GM12878 (cell line): ENCODE data around the gene PF4V1. TPM values are rescaled to one million over a fixed set of nuclear protein-coding genes. Genes with fewer than 3 reads are reported as not detected.

Experiments used
- JUNB ChIP-seq: IDR thresholded peaks from 2 replicates; pipeline ENCODE4 v1.6.1; 2016; ENCODE audit warnings: antibody characterized with exemption, mild to moderate bottlenecking
- MYC ChIP-seq: IDR thresholded peaks from 2 replicates; pipeline ENCODE4 v1.6.1; 2011; ENCODE audit warnings: mild to moderate bottlenecking, low read length, moderate library complexity, inconsistent platforms; ENCODE audit not compliant: insufficient read depth, insufficient replicate concordance, insufficient read length, severe bottlenecking
- polyA plus RNA-seq, 11 experiments: library from polyadenylated mRNA; depleted of rRNA in 4 of 11; unstranded in 6 of 11; stranded (reverse) in 5 of 11; fragments of >200 nt; fragmentation: Nextera tagmentation in 4 of 11; fragmentation: Illumina TruSeq in 1 of 11; extraction: Ambion mirVana in 4 of 11; extraction: Trizol in 1 of 11; gene quantifications; 1 replicate in 1 of 11; 2 replicates in 10 of 11; pipeline versions ENCODE4 v1.2.1 to v1.2.3, GENCODE V29; 2011 to 2016; ENCODE audit warnings: inconsistent platforms in 2 of 11, missing spikeins in 2 of 11, low read depth in 1 of 11
- total RNA-seq, 4 experiments: library from RNA; depleted of rRNA in 3 of 4; stranded (reverse); fragments of >200 nt in 3 of 4; fragmentation: Illumina TruSeq in 1 of 4; extraction: Trizol in 1 of 4; gene quantifications; 2 replicates each; pipeline versions ENCODE4 v1.2.1 to v1.2.3, GENCODE V29; 2013 to 2021
- TF ChIP-seq, protein P1 (sequence below): fragments of 450-650 bp; IDR thresholded peaks from 2 replicates; pipeline ENCODE4 v1.6.1; 2016; ENCODE audit warnings: mild to moderate bottlenecking
- TF ChIP-seq, protein P2 (sequence below): fragments of 450-650 bp; IDR thresholded peaks from 2 replicates; pipeline ENCODE4 v1.6.1; 2017; ENCODE audit warnings: low read depth, mild to moderate bottlenecking, moderate library complexity
- TF ChIP-seq, protein P3 (sequence below): fragments of 450-650 bp; IDR thresholded peaks from 2 replicates; pipeline ENCODE4 v1.6.1; 2017; ENCODE audit warnings: mild to moderate bottlenecking, moderate library complexity

Gene PF4V1
- total and polyA plus RNA-seq, 10 of the 15 experiments (the other 5 are each of a cell fraction or from before 2014, with no cell fraction given), result not detected

DNA sequence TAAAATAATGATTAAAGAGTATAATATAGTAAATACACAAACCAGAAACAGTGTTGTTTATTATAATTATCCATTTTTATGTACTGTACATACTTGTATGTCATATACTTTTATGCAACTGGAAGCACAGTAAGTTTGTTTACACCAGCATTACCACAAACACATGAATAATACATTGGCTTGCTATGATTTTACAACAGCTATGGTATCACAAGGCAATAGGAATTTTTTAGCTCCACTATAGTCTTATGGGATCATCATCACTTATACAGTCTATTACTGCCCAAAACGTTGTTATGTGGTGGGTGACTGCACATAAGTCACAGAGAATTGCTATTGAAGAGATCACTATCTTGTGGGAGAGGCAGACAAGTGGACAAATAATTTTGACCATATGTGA, 1.8 kb upstream of the PF4V1 start (continued):
- TF ChIP-seq, protein P1, sequence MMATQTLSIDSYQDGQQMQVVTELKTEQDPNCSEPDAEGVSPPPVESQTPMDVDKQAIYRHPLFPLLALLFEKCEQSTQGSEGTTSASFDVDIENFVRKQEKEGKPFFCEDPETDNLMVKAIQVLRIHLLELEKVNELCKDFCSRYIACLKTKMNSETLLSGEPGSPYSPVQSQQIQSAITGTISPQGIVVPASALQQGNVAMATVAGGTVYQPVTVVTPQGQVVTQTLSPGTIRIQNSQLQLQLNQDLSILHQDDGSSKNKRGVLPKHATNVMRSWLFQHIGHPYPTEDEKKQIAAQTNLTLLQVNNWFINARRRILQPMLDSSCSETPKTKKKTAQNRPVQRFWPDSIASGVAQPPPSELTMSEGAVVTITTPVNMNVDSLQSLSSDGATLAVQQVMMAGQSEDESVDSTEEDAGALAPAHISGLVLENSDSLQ, result no peak
- no peak for TF ChIP-seq JUNB
- no peak for TF ChIP-seq MYC
- TF ChIP-seq, protein P2, sequence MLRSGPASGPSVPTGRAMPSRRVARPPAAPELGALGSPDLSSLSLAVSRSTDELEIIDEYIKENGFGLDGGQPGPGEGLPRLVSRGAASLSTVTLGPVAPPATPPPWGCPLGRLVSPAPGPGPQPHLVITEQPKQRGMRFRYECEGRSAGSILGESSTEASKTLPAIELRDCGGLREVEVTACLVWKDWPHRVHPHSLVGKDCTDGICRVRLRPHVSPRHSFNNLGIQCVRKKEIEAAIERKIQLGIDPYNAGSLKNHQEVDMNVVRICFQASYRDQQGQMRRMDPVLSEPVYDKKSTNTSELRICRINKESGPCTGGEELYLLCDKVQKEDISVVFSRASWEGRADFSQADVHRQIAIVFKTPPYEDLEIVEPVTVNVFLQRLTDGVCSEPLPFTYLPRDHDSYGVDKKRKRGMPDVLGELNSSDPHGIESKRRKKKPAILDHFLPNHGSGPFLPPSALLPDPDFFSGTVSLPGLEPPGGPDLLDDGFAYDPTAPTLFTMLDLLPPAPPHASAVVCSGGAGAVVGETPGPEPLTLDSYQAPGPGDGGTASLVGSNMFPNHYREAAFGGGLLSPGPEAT, result no peak
- TF ChIP-seq, protein P3, sequence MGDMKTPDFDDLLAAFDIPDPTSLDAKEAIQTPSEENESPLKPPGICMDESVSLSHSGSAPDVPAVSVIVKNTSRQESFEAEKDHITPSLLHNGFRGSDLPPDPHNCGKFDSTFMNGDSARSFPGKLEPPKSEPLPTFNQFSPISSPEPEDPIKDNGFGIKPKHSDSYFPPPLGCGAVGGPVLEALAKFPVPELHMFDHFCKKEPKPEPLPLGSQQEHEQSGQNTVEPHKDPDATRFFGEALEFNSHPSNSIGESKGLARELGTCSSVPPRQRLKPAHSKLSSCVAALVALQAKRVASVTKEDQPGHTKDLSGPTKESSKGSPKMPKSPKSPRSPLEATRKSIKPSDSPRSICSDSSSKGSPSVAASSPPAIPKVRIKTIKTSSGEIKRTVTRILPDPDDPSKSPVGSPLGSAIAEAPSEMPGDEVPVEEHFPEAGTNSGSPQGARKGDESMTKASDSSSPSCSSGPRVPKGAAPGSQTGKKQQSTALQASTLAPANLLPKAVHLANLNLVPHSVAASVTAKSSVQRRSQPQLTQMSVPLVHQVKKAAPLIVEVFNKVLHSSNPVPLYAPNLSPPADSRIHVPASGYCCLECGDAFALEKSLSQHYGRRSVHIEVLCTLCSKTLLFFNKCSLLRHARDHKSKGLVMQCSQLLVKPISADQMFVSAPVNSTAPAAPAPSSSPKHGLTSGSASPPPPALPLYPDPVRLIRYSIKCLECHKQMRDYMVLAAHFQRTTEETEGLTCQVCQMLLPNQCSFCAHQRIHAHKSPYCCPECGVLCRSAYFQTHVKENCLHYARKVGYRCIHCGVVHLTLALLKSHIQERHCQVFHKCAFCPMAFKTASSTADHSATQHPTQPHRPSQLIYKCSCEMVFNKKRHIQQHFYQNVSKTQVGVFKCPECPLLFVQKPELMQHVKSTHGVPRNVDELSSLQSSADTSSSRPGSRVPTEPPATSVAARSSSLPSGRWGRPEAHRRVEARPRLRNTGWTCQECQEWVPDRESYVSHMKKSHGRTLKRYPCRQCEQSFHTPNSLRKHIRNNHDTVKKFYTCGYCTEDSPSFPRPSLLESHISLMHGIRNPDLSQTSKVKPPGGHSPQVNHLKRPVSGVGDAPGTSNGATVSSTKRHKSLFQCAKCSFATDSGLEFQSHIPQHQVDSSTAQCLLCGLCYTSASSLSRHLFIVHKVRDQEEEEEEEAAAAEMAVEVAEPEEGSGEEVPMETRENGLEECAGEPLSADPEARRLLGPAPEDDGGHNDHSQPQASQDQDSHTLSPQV, result no peak
- TF ChIP-seq, all 136 proteins: peak for 0
